Measurements from ENCODE around the gene KLHDC10. TPM values are rescaled to one million over a fixed set of nuclear protein-coding genes. Genes with fewer than 3 reads are reported as not detected.
A peak's percentile ranks its signal among the peaks of the same experiment; 100 is the strongest.

KLHDC10 gene
- total and polyA plus RNA-seq, 2 donors (not counting 1 experiment from before 2014, with no cell fraction given): 7.1 to 25.7 TPM

DNA sequence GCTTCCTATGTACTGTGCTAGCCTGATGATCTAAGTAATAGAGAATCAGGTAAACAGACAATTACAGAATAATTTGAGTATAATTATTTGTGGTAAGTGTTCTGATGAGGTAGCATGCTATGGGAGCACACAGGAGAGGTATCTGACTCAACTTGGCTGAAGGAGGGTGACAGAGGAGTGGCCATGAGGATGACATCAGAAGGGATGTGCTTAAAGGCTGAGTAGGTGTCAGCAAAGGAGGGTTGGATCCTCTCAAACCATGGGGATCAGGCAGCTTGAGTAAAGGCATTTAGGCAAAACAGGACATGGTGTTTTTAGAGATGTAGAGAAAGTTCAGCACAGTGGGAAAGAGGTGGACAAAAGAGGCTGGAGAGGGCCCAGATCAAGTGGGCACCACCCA lies 29.0 kb downstream of the KLHDC10 start:
- Mint-ChIP-seq H3K27me3 (no peaks in the 10 kb centered on the region), H3K4me3 (no peak overlapping the region), H3K4me1 (peaks cover 31% of the 10 kb centered on the region), H3K9me3 (ENCODE audit: insufficient read depth) (no peaks in the 10 kb centered on the region), H3K27ac (no peak overlapping the region)
- TF ChIP-seq, protein P1, sequence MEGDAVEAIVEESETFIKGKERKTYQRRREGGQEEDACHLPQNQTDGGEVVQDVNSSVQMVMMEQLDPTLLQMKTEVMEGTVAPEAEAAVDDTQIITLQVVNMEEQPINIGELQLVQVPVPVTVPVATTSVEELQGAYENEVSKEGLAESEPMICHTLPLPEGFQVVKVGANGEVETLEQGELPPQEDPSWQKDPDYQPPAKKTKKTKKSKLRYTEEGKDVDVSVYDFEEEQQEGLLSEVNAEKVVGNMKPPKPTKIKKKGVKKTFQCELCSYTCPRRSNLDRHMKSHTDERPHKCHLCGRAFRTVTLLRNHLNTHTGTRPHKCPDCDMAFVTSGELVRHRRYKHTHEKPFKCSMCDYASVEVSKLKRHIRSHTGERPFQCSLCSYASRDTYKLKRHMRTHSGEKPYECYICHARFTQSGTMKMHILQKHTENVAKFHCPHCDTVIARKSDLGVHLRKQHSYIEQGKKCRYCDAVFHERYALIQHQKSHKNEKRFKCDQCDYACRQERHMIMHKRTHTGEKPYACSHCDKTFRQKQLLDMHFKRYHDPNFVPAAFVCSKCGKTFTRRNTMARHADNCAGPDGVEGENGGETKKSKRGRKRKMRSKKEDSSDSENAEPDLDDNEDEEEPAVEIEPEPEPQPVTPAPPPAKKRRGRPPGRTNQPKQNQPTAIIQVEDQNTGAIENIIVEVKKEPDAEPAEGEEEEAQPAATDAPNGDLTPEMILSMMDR (IDR thresholded peaks at IDR 0.05): no peak
- no peak for TF ChIP-seq EZH2 (IDR thresholded peaks at IDR 0.05; ENCODE audit: borderline replicate concordance, insufficient read depth, low read depth, low read length, poor library complexity, severe bottlenecking)
- peaks cover 13% of the 10 kb centered on the region for H4K20me1 ChIP-seq (ENCODE audit: control insufficient read depth, insufficient read depth, low read length, poor library complexity, severe bottlenecking)
- H3K9me3 ChIP-seq (ENCODE audit: control extremely low read depth in 1 of 3, control insufficient read depth in 2 of 3, insufficient read depth in 1 of 3, low read length in 2 of 3): no peaks in the 10 kb centered on the region
- ATAC-seq (ENCODE audit: low read depth) (no peak), DNase-seq (no peak)
- H2AFZ ChIP-seq (ENCODE audit: insufficient read depth, low read depth, low read length, poor library complexity, severe bottlenecking): no peak overlapping the region
- H3K79me2 ChIP-seq (ENCODE audit: control insufficient read depth, insufficient read depth, low read length): peaks cover 27% of the 10 kb centered on the region
- no peak overlapping the region for H3K9ac ChIP-seq (ENCODE audit: low read length)
- CTCF ChIA-PET: interaction anchor here (1.0 kb wide), 1 partner anchor 17 kb away, joined by 4 read pairs; no protein-coding TSS in a partner anchor
- POLR2A ChIA-PET: no interaction called here
- peaks cover 16 to 22% of the 10 kb centered on the region in 2 donors for H3K4me1 ChIP-seq (ENCODE audit: control insufficient read depth in 2 of 2, insufficient read depth in 2 of 2, low read length in 2 of 2)
- no peak overlapping the region for H3K4me2 ChIP-seq (replicated peaks; ENCODE audit: low read depth, low read length, poor library complexity, severe bottlenecking)
- H3K27me3 ChIP-seq (replicated peaks in 1 of 4; ENCODE audit: control extremely low read depth in 1 of 4, control insufficient read depth in 3 of 4, insufficient read depth in 4 of 4, low read length in 3 of 4): no peaks in the 10 kb centered on the region
- H3K36me3 ChIP-seq (replicated peaks in 1 of 2; ENCODE audit: control extremely low read depth in 1 of 2, control insufficient read depth in 1 of 2, extremely low read depth in 1 of 2, insufficient read depth in 2 of 2, low read length in 1 of 2): peaks cover 0 to 2% of the 10 kb centered on the region in 2 experiments
- H3K27ac ChIP-seq (ENCODE audit: low read length in 2 of 2): peak overlapping the region in 1 of 2 donors; percentile 33
- intact Hi-C loops (cut with micrococcal nuclease): no loop called here
- no peak overlapping the region for H3K4me3 ChIP-seq (ENCODE audit: control extremely low read depth in 1 of 5, extremely low read depth in 1 of 5, insufficient read depth in 1 of 5, low read depth in 2 of 5, low read length in 4 of 5)

DNA sequence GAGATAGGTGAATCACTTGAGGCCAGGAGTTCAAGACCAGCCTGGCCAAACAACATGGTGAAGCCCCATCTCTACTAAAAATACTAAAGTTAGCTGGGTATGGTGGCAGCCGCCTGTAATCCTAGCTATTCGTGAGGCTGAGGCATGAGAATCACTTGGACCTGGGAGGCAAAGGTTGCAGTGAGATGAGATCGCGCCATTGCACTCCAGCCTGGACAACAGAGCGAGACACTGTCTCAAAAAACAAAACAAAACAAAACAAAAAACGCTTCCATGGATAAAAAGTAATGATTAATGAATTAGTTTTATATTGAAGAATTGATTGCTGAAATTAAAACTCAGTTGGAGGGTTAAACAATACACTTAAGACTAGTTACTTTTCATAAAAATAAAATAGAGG lies 32.3 kb downstream of the KLHDC10 start:
- peaks cover 16 to 22% of the 10 kb centered on the region in 2 donors for H3K4me1 ChIP-seq (ENCODE audit: control insufficient read depth in 2 of 2, insufficient read depth in 2 of 2, low read length in 2 of 2)
- DNase-seq (no peak), ATAC-seq (ENCODE audit: low read depth) (no peak)
- ChIA-PET POLR2A (no interaction called here), CTCF (interaction anchor here (1.4 kb wide), 1 partner anchor 19 kb away, joined by 5 read pairs; no protein-coding TSS in a partner anchor)
- intact Hi-C loops (cut with micrococcal nuclease): no loop called here
- Mint-ChIP-seq H3K27ac (no peak overlapping the region), H3K4me1 (peaks cover 31% of the 10 kb centered on the region), H3K9me3 (ENCODE audit: insufficient read depth) (no peaks in the 10 kb centered on the region), H3K27me3 (no peaks in the 10 kb centered on the region), H3K4me3 (no peak overlapping the region)
- WGBS (ENCODE audit: insufficient coverage): no CpG with 5 or more reads among the region's 6 CpGs
- H3K36me3 ChIP-seq (replicated peaks in 1 of 2; ENCODE audit: control extremely low read depth in 1 of 2, control insufficient read depth in 1 of 2, extremely low read depth in 1 of 2, insufficient read depth in 2 of 2, low read length in 1 of 2): no peaks in the 10 kb centered on the region
- no peak overlapping the region for H2AFZ ChIP-seq (ENCODE audit: insufficient read depth, low read depth, low read length, poor library complexity, severe bottlenecking)
- peaks cover 16% of the 10 kb centered on the region for H3K79me2 ChIP-seq (ENCODE audit: control insufficient read depth, insufficient read depth, low read length)
- peaks cover 7% of the 10 kb centered on the region for H4K20me1 ChIP-seq (ENCODE audit: control insufficient read depth, insufficient read depth, low read length, poor library complexity, severe bottlenecking)
- H3K27me3 ChIP-seq (replicated peaks in 1 of 4; ENCODE audit: control extremely low read depth in 1 of 4, control insufficient read depth in 3 of 4, insufficient read depth in 4 of 4, low read length in 3 of 4): no peaks in the 10 kb centered on the region
- no peak for TF ChIP-seq EZH2 (IDR thresholded peaks at IDR 0.05; ENCODE audit: borderline replicate concordance, insufficient read depth, low read depth, low read length, poor library complexity, severe bottlenecking)
- TF ChIP-seq, protein P1 (IDR thresholded peaks at IDR 0.05): no peak
- H3K9ac ChIP-seq (ENCODE audit: low read length): no peak overlapping the region
- no peaks in the 10 kb centered on the region for H3K9me3 ChIP-seq (ENCODE audit: control extremely low read depth in 1 of 3, control insufficient read depth in 2 of 3, insufficient read depth in 1 of 3, low read length in 2 of 3)
- no peak overlapping the region for H3K4me3 ChIP-seq (ENCODE audit: control extremely low read depth in 1 of 5, extremely low read depth in 1 of 5, insufficient read depth in 1 of 5, low read depth in 2 of 5, low read length in 4 of 5)
- H3K27ac ChIP-seq (ENCODE audit: low read length in 2 of 2): no peak overlapping the region
- no peak overlapping the region for H3K4me2 ChIP-seq (replicated peaks; ENCODE audit: low read depth, low read length, poor library complexity, severe bottlenecking)

Measured in B cell (primary cell).